ENCODE measurements around the gene CPEB3.
"Not testable (repeated sequence)": the region's sequence is repeated elsewhere in the genome, so short reads cannot be mapped to it uniquely, and the experiment has no call there.

Gene CPEB3

GRCh38 chr10:92164036-92164696 lies 126.7 kb downstream of the CPEB3 start:
- TF ChIP-seq POLR2A (IDR thresholded peaks at IDR 0.05; ENCODE audit: low read length) (no peak), GATA1 (IDR thresholded peaks at IDR 0.05; ENCODE audit: low read depth, low read length) (no peak)
- DNase-seq, result no peak

GRCh38 chr10:92162541-92162940 lies 128.3 kb downstream of the CPEB3 start:
- DNase-seq, result no peak
- no peak for TF ChIP-seq POLR2A (IDR thresholded peaks at IDR 0.05; ENCODE audit: low read length)
- no peak for TF ChIP-seq GATA1 (IDR thresholded peaks at IDR 0.05; ENCODE audit: low read depth, low read length)

- TF ChIP-seq GATA1 (IDR thresholded peaks at IDR 0.05; ENCODE audit: low read depth, low read length) (no peak), POLR2A (IDR thresholded peaks at IDR 0.05; ENCODE audit: low read length) (no peak)
- no peak for DNase-seq
Observed at GRCh38 chr10:92156874-92157773, 133.8 kb downstream of the CPEB3 start.

GRCh38 chr10:92150823-92151222 lies 140.1 kb downstream of the CPEB3 start:
- no peak for TF ChIP-seq POLR2A (IDR thresholded peaks at IDR 0.05; ENCODE audit: low read length)
- no peak for TF ChIP-seq GATA1 (IDR thresholded peaks at IDR 0.05; ENCODE audit: low read depth, low read length)
- DNase-seq, result no peak

GRCh38 chr10:92149261-92149660 lies 141.6 kb downstream of the CPEB3 start:
- no peak for DNase-seq
- TF ChIP-seq GATA1 (IDR thresholded peaks at IDR 0.05; ENCODE audit: low read depth, low read length), result no peak
- no peak for TF ChIP-seq POLR2A (IDR thresholded peaks at IDR 0.05; ENCODE audit: low read length)

- TF ChIP-seq GATA1 (IDR thresholded peaks at IDR 0.05; ENCODE audit: low read depth, low read length) (no peak), POLR2A (IDR thresholded peaks at IDR 0.05; ENCODE audit: low read length) (no peak)
- DNase-seq, result no peak
Observed at GRCh38 chr10:92146781-92147180, 144.1 kb downstream of the CPEB3 start.

- DNase-seq, result no peak
- TF ChIP-seq GATA1 (IDR thresholded peaks at IDR 0.05; ENCODE audit: low read depth, low read length) (no peak), POLR2A (IDR thresholded peaks at IDR 0.05; ENCODE audit: low read length) (no peak)
Observed at GRCh38 chr10:92146107-92146506, 144.8 kb downstream of the CPEB3 start.

- no peak for DNase-seq
- TF ChIP-seq POLR2A (IDR thresholded peaks at IDR 0.05; ENCODE audit: low read length) (no peak), GATA1 (IDR thresholded peaks at IDR 0.05; ENCODE audit: low read depth, low read length) (no peak)
Observed at GRCh38 chr10:92142949-92143348, 147.9 kb downstream of the CPEB3 start.

- no peak for TF ChIP-seq GATA1 (IDR thresholded peaks at IDR 0.05; ENCODE audit: low read depth, low read length)
- no peak for TF ChIP-seq POLR2A (IDR thresholded peaks at IDR 0.05; ENCODE audit: low read length)
- DNase-seq, result no peak
Observed at GRCh38 chr10:92142512-92142911, 148.4 kb downstream of the CPEB3 start.

GRCh38 chr10:92141147-92141546 lies 149.7 kb downstream of the CPEB3 start:
- not testable (repeated sequence) for DNase-seq

GRCh38 chr10:92134049-92134448 lies 156.8 kb downstream of the CPEB3 start:
- not testable (repeated sequence) for DNase-seq

- DNase-seq, result no peak
- no peak for TF ChIP-seq GATA1 (IDR thresholded peaks at IDR 0.05; ENCODE audit: low read depth, low read length)
- TF ChIP-seq POLR2A (IDR thresholded peaks at IDR 0.05; ENCODE audit: low read length), result no peak
Observed at GRCh38 chr10:92131275-92131820, 159.5 kb downstream of the CPEB3 start.

- TF ChIP-seq GATA1 (IDR thresholded peaks at IDR 0.05; ENCODE audit: low read depth, low read length) (no peak), POLR2A (IDR thresholded peaks at IDR 0.05; ENCODE audit: low read length) (no peak)
- no peak for DNase-seq
Observed at GRCh38 chr10:92130622-92131274, 160.1 kb downstream of the CPEB3 start.

- TF ChIP-seq POLR2A (IDR thresholded peaks at IDR 0.05; ENCODE audit: low read length) (no peak), GATA1 (IDR thresholded peaks at IDR 0.05; ENCODE audit: low read depth, low read length) (no peak)
- DNase-seq, result no peak
Observed at GRCh38 chr10:92126100-92126650, 164.7 kb downstream of the CPEB3 start.
